OCI-LY7 (cell line): ENCODE measurements around the gene LRP2. TPM values are rescaled to one million over a fixed set of nuclear protein-coding genes. Genes with fewer than 3 reads are reported as not detected.

ENCODE experiments used
- BruUV-seq: library from RNA; stranded (reverse); fragments of 400-500 nt; replicated peaks from 2 replicates; lab custom pipeline; 2021; lab: Mats Ljungman, UMichigan
- CTCF ChIA-PET: fragments of 300-600 bp; sonication (Branson Sonifier 250); formaldehyde crosslinking; loops from one replicate; lab custom pipeline; 2022; ENCODE audit warnings: antibody characterized with exemption; ENCODE audit not compliant: unreplicated experiment; lab: Charles Lee
- POLR2A ChIA-PET: fragments of 300-600 bp; sonication (Branson Sonifier 250); formaldehyde crosslinking; loops from one replicate; lab custom pipeline; 2022; ENCODE audit warnings: antibody characterized with exemption; lab: Charles Lee
- DNase-seq: peaks from one replicate; pipeline ENCODE4 v3.0.0-alpha.2; 2015; ENCODE audit warnings: low spot score
- H2AFZ ChIP-seq: fragments of 200-600 bp; sonication (generic), shearing (Covaris generic); 2 replicates; pipeline ENCODE4 v1.6.1; 2014; ENCODE audit warnings: mild to moderate bottlenecking, antibody characterized with exemption, low read length, moderate library complexity
- H3K27ac ChIP-seq: fragments of 200-600 bp; sonication (generic); 2 replicates; pipeline ENCODE4 v1.5.1; 2014; ENCODE audit warnings: mixed run types, low read depth, mild to moderate bottlenecking, moderate library complexity, low read length, inconsistent platforms; ENCODE audit not compliant: poor library complexity, severe bottlenecking
- H3K36me3 ChIP-seq: fragments of 200-600 bp; sonication (generic); 2 replicates; pipeline ENCODE4 v1.6.1; 2014; ENCODE audit warnings: mild to moderate bottlenecking, antibody characterized with exemption, low read length, moderate library complexity, mixed read lengths; ENCODE audit not compliant: insufficient read depth
- H3K4me1 ChIP-seq: fragments of 200-600 bp; sonication (generic); 2 replicates; pipeline ENCODE4 v1.5.1; 2014; ENCODE audit warnings: mild to moderate bottlenecking, low read length; ENCODE audit not compliant: insufficient read depth, poor library complexity, severe bottlenecking
- H3K4me2 ChIP-seq: fragments of 200-600 bp; sonication (generic); 2 replicates; pipeline ENCODE4 v1.6.1; 2014; ENCODE audit warnings: mild to moderate bottlenecking, low read length
- H3K4me3 ChIP-seq: fragments of 200-600 bp; sonication (generic); 2 replicates; pipeline ENCODE4 v1.5.1; 2014; ENCODE audit warnings: mild to moderate bottlenecking, low read depth, low read length; ENCODE audit not compliant: poor library complexity, severe bottlenecking
- H3K79me2 ChIP-seq: fragments of 200-600 bp; sonication (generic); 2 replicates; pipeline ENCODE4 v1.6.1; 2016; ENCODE audit warnings: low read depth, mild to moderate bottlenecking, low read length, moderate library complexity, mixed read lengths; ENCODE audit not compliant: insufficient read depth
- H3K9me2 ChIP-seq: fragments of 200-600 bp; sonication (generic); 2 replicates; pipeline ENCODE4 v1.6.1; 2016; ENCODE audit warnings: mild to moderate bottlenecking, low read length, mixed read lengths; ENCODE audit not compliant: insufficient read depth
- H3K9me3 ChIP-seq: fragments of 200-600 bp; sonication (generic); 2 replicates; pipeline ENCODE4 v1.6.1; 2014; ENCODE audit warnings: mild to moderate bottlenecking, mixed run types, low read length, mixed read lengths
- H4K20me1 ChIP-seq: fragments of 200-600 bp; sonication (generic); 2 replicates; pipeline ENCODE4 v1.6.1; 2014; ENCODE audit warnings: mild to moderate bottlenecking, antibody characterized with exemption, low read length, moderate library complexity, mixed read lengths; ENCODE audit not compliant: insufficient read depth
- CTCF ChIP-seq: fragments of 200-600 bp; sonication (generic); conservative IDR thresholded peaks from 2 replicates; pipeline ENCODE4 v1.5.1; 2014; ENCODE audit warnings: mild to moderate bottlenecking, antibody characterized with exemption, low read length, moderate library complexity, mixed read lengths
- EZH2phosphoT487 ChIP-seq: fragments of 200-600 bp; sonication (generic); IDR thresholded peaks from 2 replicates; pipeline ENCODE4 v1.6.1; 2018; ENCODE audit warnings: low read depth, borderline replicate concordance, mild to moderate bottlenecking, mixed run types, antibody characterized with exemption, low read length, moderate library complexity, mixed read lengths
- intact Hi-C: fragments of 100-400 bp; cut with micrococcal nuclease; formaldehyde crosslinking; loops from one replicate; pipeline ENCODE4 v1.10.0; 2022; ENCODE audit not compliant: unreplicated experiment
- total RNA-seq, 2 experiments: library from RNA; depleted of rRNA in 1 of 2; stranded (reverse); fragments of >200 nt in 1 of 2; shearing (Covaris generic) in 1 of 2; gene quantifications; 2 replicates each; pipeline ENCODE4 v1.2.3, GENCODE V29; 2014 to 2022

Gene LRP2
- total RNA-seq, 2 experiments from 2014 or later = 0.89 TPM; not detected in 1

- CTCF ChIA-PET = no interaction called here
- H3K27ac ChIP-seq = no peak overlapping the region
- no peaks in the 10 kb centered on the region for H3K36me3 ChIP-seq
- H2AFZ ChIP-seq = no peak overlapping the region
- POLR2A ChIA-PET = interaction anchor here (0.6 to 1.0 kb wide), 4 partner anchors 13 to 300 kb away, joined by 3 to 5 read pairs (median 3); no protein-coding TSS in a partner anchor
- no peak overlapping the region for H3K4me3 ChIP-seq
- DNase-seq = no peak
- no TSS peak for BruUV-seq
- intact Hi-C loops = no loop called here
- TF ChIP-seq CTCF = no peak
- no peak for TF ChIP-seq EZH2phosphoT487
- H3K9me3 ChIP-seq = no peaks in the 10 kb centered on the region
- H3K9me2 ChIP-seq = no peaks in the 10 kb centered on the region
- H3K79me2 ChIP-seq = no peaks in the 10 kb centered on the region
- H4K20me1 ChIP-seq = no peaks in the 10 kb centered on the region
- no peak overlapping the region for H3K4me2 ChIP-seq
- H3K4me1 ChIP-seq = no peaks in the 10 kb centered on the region
Measured at GRCh38 chr2:169303579-169304305, 58.6 kb downstream of the LRP2 start.

GRCh38 chr2:169302364-169302763, 60.0 kb downstream of the LRP2 start:
- H3K9me2 ChIP-seq = no peaks in the 10 kb centered on the region
- TF ChIP-seq CTCF = no peak
- TF ChIP-seq EZH2phosphoT487 = no peak
- BruUV-seq = no TSS peak
- H3K4me1 ChIP-seq = no peaks in the 10 kb centered on the region
- H3K4me3 ChIP-seq = no peak overlapping the region
- ChIA-PET CTCF (no interaction called here), POLR2A (interaction anchor here (1.5 kb wide), 1 partner anchor 10 kb away, joined by 4 read pairs; no protein-coding TSS in a partner anchor)
- no peak overlapping the region for H3K4me2 ChIP-seq
- no peak overlapping the region for H2AFZ ChIP-seq
- no peaks in the 10 kb centered on the region for H3K79me2 ChIP-seq
- no peaks in the 10 kb centered on the region for H3K36me3 ChIP-seq
- intact Hi-C loops = no loop called here
- no peaks in the 10 kb centered on the region for H4K20me1 ChIP-seq
- H3K9me3 ChIP-seq = no peaks in the 10 kb centered on the region
- H3K27ac ChIP-seq = no peak overlapping the region
- no peak for DNase-seq
